GM23248 (cell line): Measurements from ENCODE around the gene SEMA7A. TPM values are rescaled to one million over a fixed set of nuclear protein-coding genes. Genes with fewer than 3 reads are reported as not detected.
A peak's percentile ranks its signal among the peaks of the same experiment; 100 is the strongest.

ENCODE experiments used
- DNase-seq: peaks from one replicate; pipeline ENCODE4 v3.0.0-alpha.2; 2015
- H2AFZ ChIP-seq: fragments of 200-600 bp; sonication (generic); 2 replicates; pipeline ENCODE4 v1.6.1; 2016; ENCODE audit warnings: antibody characterized with exemption
- H3F3A ChIP-seq: fragments of 200-600 bp; sonication (generic); 2 replicates; pipeline ENCODE4 v1.6.1; 2016; ENCODE audit warnings: mild to moderate bottlenecking, antibody characterized with exemption, mixed run types; ENCODE audit not compliant: insufficient read depth
- H3K27ac ChIP-seq: fragments of 200-600 bp; sonication (generic); 2 replicates; pipeline ENCODE4 v1.5.1; 2016; ENCODE audit warnings: mild to moderate bottlenecking
- H3K27me3 ChIP-seq: fragments of 200-600 bp; sonication (generic); replicated peaks from 2 replicates; pipeline ENCODE4 v1.6.1; 2016; ENCODE audit warnings: mild to moderate bottlenecking; ENCODE audit not compliant: insufficient read depth
- H3K36me3 ChIP-seq: fragments of 200-600 bp; sonication (generic); 2 replicates; pipeline ENCODE4 v1.6.1; 2016; ENCODE audit warnings: low read depth, mild to moderate bottlenecking
- H3K4me1 ChIP-seq: fragments of 200-600 bp; sonication (generic); 2 replicates; pipeline ENCODE4 v1.6.1; 2016; ENCODE audit warnings: mild to moderate bottlenecking; ENCODE audit not compliant: insufficient read depth
- H3K4me2 ChIP-seq: fragments of 200-600 bp; sonication (generic); one replicate; pipeline ENCODE4 v1.6.1; 2016; ENCODE audit warnings: mild to moderate bottlenecking; ENCODE audit not compliant: unreplicated experiment
- H3K4me3 ChIP-seq: fragments of 200-600 bp; sonication (generic); 2 replicates; pipeline ENCODE4 v1.5.1; 2016; ENCODE audit warnings: mild to moderate bottlenecking
- H3K79me2 ChIP-seq: fragments of 200-600 bp; sonication (generic); 2 replicates; pipeline ENCODE4 v1.6.1; 2016; ENCODE audit warnings: mild to moderate bottlenecking; ENCODE audit not compliant: insufficient read depth
- H3K9ac ChIP-seq: fragments of 200-600 bp; sonication (generic); 2 replicates; pipeline ENCODE4 v1.6.1; 2016; ENCODE audit warnings: mild to moderate bottlenecking
- H3K9me2 ChIP-seq: fragments of 200-600 bp; sonication (generic); 2 replicates; pipeline ENCODE4 v1.6.1; 2016; ENCODE audit warnings: mixed run types, mild to moderate bottlenecking, moderate library complexity; ENCODE audit not compliant: insufficient read depth
- H3K9me3 ChIP-seq: fragments of 200-600 bp; sonication (generic); one replicate; pipeline ENCODE4 v1.6.1; 2017; ENCODE audit warnings: low read depth
- H4K20me1 ChIP-seq: fragments of 200-600 bp; sonication (generic); 2 replicates; pipeline ENCODE4 v1.6.0; 2016; ENCODE audit not compliant: insufficient read depth
- EZH2 ChIP-seq: fragments of 200-600 bp; sonication (generic); IDR thresholded peaks from 2 replicates; pipeline ENCODE4 v1.6.1; 2018; ENCODE audit warnings: antibody characterized with exemption, mild to moderate bottlenecking; ENCODE audit not compliant: insufficient read depth, poor library complexity, severe bottlenecking
- EZH2phosphoT487 ChIP-seq: fragments of 200-600 bp; sonication (generic); IDR thresholded peaks from 2 replicates; pipeline ENCODE4 v1.6.1; 2018; ENCODE audit warnings: antibody characterized with exemption, moderate library complexity, mild to moderate bottlenecking, low read depth; ENCODE audit not compliant: insufficient read depth
- WGBS, 2 experiments: methylation state at CpG; one replicate each; pipeline ENCODE4 v1.1.6; 2015 to 2017; ENCODE audit warnings: low lambda C conversion rate in 2 of 2, low coverage in 1 of 2; ENCODE audit errors: missing lambda C conversion rate in 2 of 2; 5-methylcytosine and 5-hydroxymethylcytosine counted together
- in situ Hi-C: fragments of 300-500 bp; cut with MboI; formaldehyde crosslinking; loops from 2 replicates; pipeline ENCODE4 v1.15.0; 2020
- polyA plus RNA-seq: library from polyadenylated mRNA; unstranded; fragments of >200 nt; fragmentation: Nextera tagmentation; extraction: Ambion mirVana; gene quantifications from 2 replicates; pipeline ENCODE4 v1.2.1, GENCODE V29; 2016
- total RNA-seq: library from RNA; depleted of rRNA; stranded (reverse); fragments of >200 nt; shearing (Covaris generic); gene quantifications from 2 replicates; pipeline ENCODE4 v1.2.3, GENCODE V29; 2014

SEMA7A gene
- total and polyA plus RNA-seq, 2 experiments from 2014 or later, result 42.3 to 132 TPM

DNA sequence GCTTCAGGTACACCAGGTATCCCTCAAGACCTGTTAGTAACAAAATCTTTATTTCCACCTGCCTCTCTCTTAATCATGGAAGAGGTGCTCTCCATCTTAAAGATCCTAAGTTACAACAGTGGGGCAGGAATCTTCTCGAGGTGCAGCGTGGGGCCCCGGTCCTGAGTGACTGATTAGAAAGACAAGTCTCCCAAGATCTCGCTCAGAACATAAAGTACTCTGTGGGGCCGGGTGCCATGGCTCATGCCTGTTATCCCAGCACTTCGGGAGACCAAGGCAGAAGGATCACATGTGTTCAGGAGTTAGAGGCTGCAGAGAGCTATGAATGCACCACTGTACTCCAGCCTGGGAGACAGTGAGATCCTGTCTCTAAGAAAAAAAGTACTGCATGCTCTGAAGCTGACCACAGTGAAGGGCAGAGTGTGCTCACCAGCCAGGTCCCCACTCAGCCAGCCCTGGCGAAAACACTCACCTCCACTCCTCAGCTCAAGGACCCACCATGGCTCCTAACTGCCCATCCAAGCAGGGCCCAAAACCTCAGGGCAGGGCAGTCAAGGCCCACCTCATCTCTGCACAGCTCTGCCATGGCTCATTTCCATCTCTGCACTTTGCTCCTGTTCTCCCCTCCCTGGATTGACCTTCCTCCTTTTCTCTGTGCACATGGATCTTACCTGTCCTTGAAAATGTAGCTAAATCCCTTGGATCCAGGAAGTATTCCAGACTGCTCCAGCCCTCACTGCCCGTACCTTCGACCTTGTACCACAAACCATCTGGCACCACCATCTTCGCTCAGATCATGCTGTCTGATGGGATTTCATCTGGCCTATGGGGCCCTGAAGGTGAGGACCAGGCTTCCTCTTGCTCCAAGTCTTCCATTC is 7.1 kb downstream of the SEMA7A start:
- H3K4me3 ChIP-seq, result no peak overlapping the region
- no peaks in the 10 kb centered on the region for H3K36me3 ChIP-seq
- 90 to 91% methylated on average over 10 of the region's 10 CpGs for WGBS, 2 experiments
- no peak for TF ChIP-seq EZH2phosphoT487
- no peak for TF ChIP-seq EZH2
- no peaks in the 10 kb centered on the region for H3K9me3 ChIP-seq
- in situ Hi-C loops, result no loop called here
- no peak overlapping the region for H3K27ac ChIP-seq
- no peaks in the 10 kb centered on the region for H3K27me3 ChIP-seq
- peaks cover 100% of the 10 kb centered on the region for H3K79me2 ChIP-seq
- peaks cover 9% of the 10 kb centered on the region for H4K20me1 ChIP-seq
- no peaks in the 10 kb centered on the region for H3K9me2 ChIP-seq
- no peak overlapping the region for H3K9ac ChIP-seq
- no peak overlapping the region for H2AFZ ChIP-seq
- DNase-seq, result no peak
- H3F3A ChIP-seq, result peaks cover 73% of the 10 kb centered on the region
- peaks cover 81% of the 10 kb centered on the region for H3K4me1 ChIP-seq
- H3K4me2 ChIP-seq, result no peak overlapping the region

DNA sequence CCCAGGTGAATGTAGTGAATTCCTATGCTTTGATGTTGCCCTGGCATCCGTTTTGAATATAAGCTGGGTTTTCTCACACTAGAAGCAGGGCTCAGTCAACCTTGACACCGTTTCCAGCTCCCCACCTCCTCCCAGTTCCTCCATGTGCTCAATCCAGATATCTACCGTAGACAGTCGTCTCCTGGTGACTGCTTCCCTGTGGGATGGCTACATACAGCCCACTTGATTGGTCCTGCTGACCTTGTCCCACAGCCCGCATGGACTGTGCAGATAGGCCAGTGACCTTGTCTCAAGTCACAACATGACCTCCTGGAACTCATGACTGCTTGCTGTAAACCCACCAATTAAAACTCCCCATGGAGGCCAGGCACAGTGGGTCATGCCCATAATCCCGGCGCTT is 8.1 kb downstream of the SEMA7A start:
- no peak for DNase-seq
- 74 to 79% methylated on average over 7 of the region's 7 CpGs for WGBS, 2 experiments
- H4K20me1 ChIP-seq, result peaks cover 4% of the 10 kb centered on the region; the same call in 1 of the 2 replicates
- no peaks in the 10 kb centered on the region for H3K9me3 ChIP-seq
- no peak overlapping the region for H2AFZ ChIP-seq
- no peak overlapping the region for H3K4me2 ChIP-seq
- H3K36me3 ChIP-seq, result no peaks in the 10 kb centered on the region
- TF ChIP-seq EZH2phosphoT487 (no peak), EZH2 (no peak)
- H3K9ac ChIP-seq, result no peak overlapping the region
- H3F3A ChIP-seq, result peaks cover 79% of the 10 kb centered on the region
- peak overlapping the region; percentile 78; the same call in 1 of the 2 replicates for H3K27ac ChIP-seq
- H3K27me3 ChIP-seq, result no peaks in the 10 kb centered on the region
- in situ Hi-C loops, result no loop called here
- H3K4me1 ChIP-seq, result peaks cover 79% of the 10 kb centered on the region
- H3K4me3 ChIP-seq, result no peak overlapping the region
- H3K79me2 ChIP-seq, result peaks cover 100% of the 10 kb centered on the region
- no peaks in the 10 kb centered on the region for H3K9me2 ChIP-seq

DNA sequence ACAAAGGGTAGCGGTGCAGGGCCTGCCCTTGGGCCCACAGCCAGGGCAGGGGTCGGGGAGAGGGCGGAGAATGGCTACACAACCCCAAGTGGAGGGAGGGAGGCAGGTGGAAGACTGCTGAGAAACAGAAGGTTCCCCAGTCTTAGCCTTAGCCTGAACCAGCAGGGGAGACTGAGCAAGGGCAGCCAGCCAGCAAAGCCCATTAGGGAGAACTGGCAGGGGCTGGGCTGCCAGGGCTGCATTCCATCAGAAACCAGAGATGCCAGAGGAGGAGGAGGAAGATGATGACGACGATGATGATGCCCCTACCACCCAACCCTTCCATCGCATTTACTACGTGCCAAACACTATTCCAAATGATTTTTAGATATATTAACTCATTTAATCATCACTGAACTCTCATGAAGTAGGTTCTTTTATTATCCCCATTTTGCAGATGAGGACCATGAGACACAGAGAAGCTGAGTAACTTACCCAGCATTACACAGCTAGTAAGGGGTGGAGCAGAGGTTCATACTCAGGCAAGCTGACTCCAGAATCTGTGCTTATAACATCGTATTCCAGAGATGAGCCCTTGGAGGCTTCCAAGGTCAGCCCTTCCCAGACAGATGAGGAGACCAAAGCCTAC is 8.7 kb downstream of the SEMA7A start:
- H4K20me1 ChIP-seq, result no peaks in the 10 kb centered on the region; the same call in 1 of the 2 replicates
- in situ Hi-C loops, result no loop called here
- peaks cover 100% of the 10 kb centered on the region for H3K79me2 ChIP-seq
- H3K9me2 ChIP-seq, result no peaks in the 10 kb centered on the region
- H2AFZ ChIP-seq, result no peak overlapping the region
- no peak overlapping the region for H3K4me3 ChIP-seq
- H3K36me3 ChIP-seq, result no peaks in the 10 kb centered on the region
- 88 to 89% methylated on average over 8 of the region's 8 CpGs for WGBS, 2 experiments
- H3K27me3 ChIP-seq, result no peaks in the 10 kb centered on the region
- H3F3A ChIP-seq, result peaks cover 73% of the 10 kb centered on the region
- DNase-seq, result no peak
- H3K9me3 ChIP-seq, result no peaks in the 10 kb centered on the region
- peak overlapping the region; percentile 78 for H3K27ac ChIP-seq
- TF ChIP-seq EZH2phosphoT487 (no peak), EZH2 (no peak)
- peaks cover 79% of the 10 kb centered on the region for H3K4me1 ChIP-seq
- no peak overlapping the region for H3K4me2 ChIP-seq
- H3K9ac ChIP-seq, result 0 out of 2 replicates have a peak overlapping the region, but pooled peaks have one; percentile 7

DNA sequence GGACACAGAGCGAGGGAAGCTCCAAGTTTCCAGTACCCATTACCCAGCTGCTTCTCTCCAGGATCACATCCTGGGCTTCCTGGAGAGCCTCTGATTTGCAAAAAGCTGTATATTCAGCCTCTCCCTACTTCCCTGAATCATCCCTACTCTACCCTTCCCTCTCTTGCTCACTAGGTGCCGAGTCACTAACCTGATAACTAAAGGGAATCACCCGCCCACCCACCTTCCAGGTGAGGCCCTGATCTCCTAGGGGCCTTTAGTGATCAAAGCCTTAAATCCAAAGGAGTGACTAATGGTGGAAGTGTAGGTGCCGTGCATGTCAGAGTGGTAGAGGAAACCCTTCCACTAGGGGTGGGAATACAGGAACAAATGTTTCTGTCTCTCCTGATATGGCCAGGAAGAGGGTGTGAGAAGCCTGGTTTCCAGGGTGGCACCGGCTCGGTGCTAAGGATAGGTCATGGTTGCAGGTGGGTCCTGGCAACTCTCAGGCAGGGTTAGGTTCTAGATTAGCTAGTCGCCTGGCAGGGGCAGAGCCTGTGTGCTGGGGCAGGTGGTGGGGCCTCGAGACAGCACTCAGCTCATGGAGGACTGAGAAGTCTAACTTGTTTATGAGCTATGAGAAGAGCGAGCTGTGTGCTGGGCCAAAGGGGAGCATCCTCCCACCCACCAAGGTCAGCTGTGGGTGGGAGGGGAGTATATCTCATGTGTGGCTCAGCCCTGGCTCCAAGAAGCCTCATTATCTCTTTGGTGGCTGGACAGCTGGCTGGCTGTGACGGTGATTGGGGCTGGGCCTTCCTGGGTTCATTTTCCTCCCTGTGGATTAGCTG is 10.1 kb downstream of the SEMA7A start:
- TF ChIP-seq EZH2phosphoT487, result no peak
- no peak for TF ChIP-seq EZH2
- Histone ChIP-seq H3K9me3 (no peaks in the 10 kb centered on the region), H3K4me1 (peaks cover 79% of the 10 kb centered on the region), H3K9me2 (no peaks in the 10 kb centered on the region), H3K4me3 (peak overlapping the region; percentile 15; the same call in 1 of the 2 replicates), H3K79me2 (peaks cover 100% of the 10 kb centered on the region), H3K9ac (peak overlapping the region; percentile 49), H3K36me3 (no peaks in the 10 kb centered on the region), H3K4me2 (peak overlapping the region; percentile 36), H3K27ac (peak overlapping the region; percentile 78), H3K27me3 (no peaks in the 10 kb centered on the region), H3F3A (peaks cover 72% of the 10 kb centered on the region), H4K20me1 (no peaks in the 10 kb centered on the region; the same call in 1 of the 2 replicates), H2AFZ (no peak overlapping the region)
- 72 to 74% methylated on average over 10 of the region's 10 CpGs for WGBS, 2 experiments
- in situ Hi-C loops, result no loop called here
- DNase-seq, result peak; percentile 56
